GM12801 (cell line): ENCODE measurements around the gene ALDH1L1.

Experiments
- CTCF ChIP-seq: IDR thresholded peaks from one replicate; pipeline ENCODE4 v1.5.1; 2011; ENCODE audit warnings: control low read depth; ENCODE audit not compliant: insufficient read length; ENCODE audit errors: extremely low read depth

ALDH1L1 gene

GRCh38 chr3:126191246-126191645, 10.9 kb upstream of the ALDH1L1 start:
- TF ChIP-seq CTCF = no peak

GRCh38 chr3:126187920-126188319, 7.5 kb upstream of the ALDH1L1 start:
- TF ChIP-seq CTCF = no peak

- no peak for TF ChIP-seq CTCF
Measured at GRCh38 chr3:126186749-126187148, 6.4 kb upstream of the ALDH1L1 start.

- TF ChIP-seq CTCF = no peak
Measured at GRCh38 chr3:126186271-126186670, 5.9 kb upstream of the ALDH1L1 start.

GRCh38 chr3:126184465-126185000, 4.1 kb upstream of the ALDH1L1 start:
- no peak for TF ChIP-seq CTCF

GRCh38 chr3:126181398-126181725, 976 bp upstream of the ALDH1L1 start:
- no peak for TF ChIP-seq CTCF

GRCh38 chr3:126179825-126180476, 435 bp downstream of the ALDH1L1 start:
- no peak for TF ChIP-seq CTCF
